Activated naive CD4-positive, alpha-beta T cell treated with anti-CD3 and anti-CD28 coated beads for 36 hours (primary cell): ENCODE data around the gene TOR2A. TPM values are rescaled to one million over a fixed set of nuclear protein-coding genes. Genes with fewer than 3 reads are reported as not detected.
A peak's percentile ranks its signal among the peaks of the same experiment; 100 is the strongest.

ENCODE experiments used
- CTCF ChIA-PET: fragments of 350-600 bp; sonication (Branson Sonifier 250); formaldehyde crosslinking; loops from one replicate; lab custom pipeline; 2021; ENCODE audit warnings: antibody characterized with exemption; lab: Charles Lee
- DNase-seq: peaks from one replicate; pipeline ENCODE4 v3.0.0-alpha.2; 2020
- H3K27ac Mint-ChIP-seq: one replicate; pipeline ENCODE4 v1.8.0; 2021; ENCODE audit warnings: mild to moderate bottlenecking, mixed read lengths
- H3K27me3 Mint-ChIP-seq: one replicate; pipeline ENCODE4 v1.8.0; 2021; ENCODE audit warnings: low read depth, mixed read lengths
- H3K36me3 Mint-ChIP-seq: one replicate; pipeline ENCODE4 v1.8.0; 2021; ENCODE audit warnings: low read depth, mixed read lengths
- H3K4me1 Mint-ChIP-seq: one replicate; pipeline ENCODE4 v1.8.0; 2021; ENCODE audit warnings: low read depth, mixed read lengths
- H3K4me3 Mint-ChIP-seq: one replicate; pipeline ENCODE4 v1.8.0; 2021; ENCODE audit warnings: mild to moderate bottlenecking, moderate library complexity, mixed read lengths
- H3K9me3 Mint-ChIP-seq: one replicate; pipeline ENCODE4 v1.8.0; 2021; ENCODE audit warnings: mixed read lengths
- intact Hi-C: fragments of 100-400 bp; cut with micrococcal nuclease; formaldehyde crosslinking; loops from one replicate; pipeline ENCODE4 v1.15.1; 2023
- total RNA-seq, 2 experiments: library from RNA; stranded (reverse); gene quantifications; one replicate each; pipeline ENCODE4 v1.2.3, GENCODE V29; 2021

TOR2A gene
- total RNA-seq, 2 experiments from 2014 or later = 11.8 to 12.7 TPM

- Mint-ChIP-seq H3K9me3 (no peaks in the 10 kb centered on the region), H3K36me3 (peaks cover 7% of the 10 kb centered on the region), H3K27ac (no peak overlapping the region), H3K4me1 (no peaks in the 10 kb centered on the region), H3K27me3 (no peaks in the 10 kb centered on the region), H3K4me3 (no peak overlapping the region)
- CTCF ChIA-PET = no interaction called here
- intact Hi-C loops = no loop called here
- DNase-seq = no peak
Observed at GRCh38 chr9:127753622-127754021, 18.5 kb upstream of the TOR2A start.

GRCh38 chr9:127753148-127753547, 18.1 kb upstream of the TOR2A start:
- Mint-ChIP-seq H3K9me3 (no peaks in the 10 kb centered on the region), H3K4me3 (no peak overlapping the region), H3K36me3 (peaks cover 7% of the 10 kb centered on the region), H3K4me1 (no peaks in the 10 kb centered on the region), H3K27me3 (no peaks in the 10 kb centered on the region), H3K27ac (no peak overlapping the region)
- no peak for DNase-seq
- intact Hi-C loops = no loop called here
- CTCF ChIA-PET = no interaction called here

- intact Hi-C loops = no loop called here
Observed at GRCh38 chr9:127751269-127752054, 16.4 kb upstream of the TOR2A start.

GRCh38 chr9:127749090-127749787, 14.1 kb upstream of the TOR2A start:
- no peak overlapping the region for H3K4me3 Mint-ChIP-seq
- peaks cover 9% of the 10 kb centered on the region for H3K36me3 Mint-ChIP-seq
- no peak overlapping the region for H3K27ac Mint-ChIP-seq
- intact Hi-C loops = no loop called here
- DNase-seq = no peak
- peaks cover 4% of the 10 kb centered on the region for H3K4me1 Mint-ChIP-seq
- no peaks in the 10 kb centered on the region for H3K9me3 Mint-ChIP-seq
- H3K27me3 Mint-ChIP-seq = no peaks in the 10 kb centered on the region
- CTCF ChIA-PET = no interaction called here

More at GRCh38 chr9:127751269-127752054, 16.4 kb upstream of the TOR2A start:
- Mint-ChIP-seq H3K36me3 (peaks cover 9% of the 10 kb centered on the region), H3K27me3 (no peaks in the 10 kb centered on the region), H3K9me3 (no peaks in the 10 kb centered on the region), H3K4me1 (peaks cover 4% of the 10 kb centered on the region), H3K27ac (no peak overlapping the region), H3K4me3 (no peak overlapping the region)
- peak; percentile 24 for DNase-seq
- CTCF ChIA-PET = no interaction called here

- no peaks in the 10 kb centered on the region for H3K27me3 Mint-ChIP-seq
- peaks cover 11% of the 10 kb centered on the region for H3K36me3 Mint-ChIP-seq
- peaks cover 4% of the 10 kb centered on the region for H3K4me1 Mint-ChIP-seq
- no peaks in the 10 kb centered on the region for H3K9me3 Mint-ChIP-seq
- H3K4me3 Mint-ChIP-seq = no peak overlapping the region
- CTCF ChIA-PET = interaction anchor here (0.6 to 1.4 kb wide), 4 partner anchors 10 to 288 kb away, joined by 3 to 4 read pairs (median 4); no protein-coding TSS in a partner anchor
- peak; percentile 20 for DNase-seq
- intact Hi-C loops = no loop called here
- H3K27ac Mint-ChIP-seq = peak overlapping the region; percentile 71
Observed at GRCh38 chr9:127746959-127747569, 12.0 kb upstream of the TOR2A start.

- peaks cover 6% of the 10 kb centered on the region for H3K36me3 Mint-ChIP-seq
- CTCF ChIA-PET = interaction anchor here (0.9 to 3.2 kb wide), 6 partner anchors 9 to 177 kb away, joined by 3 to 22 read pairs (median 4); partner anchors contain the start of gene TOR2A
- DNase-seq = no peak
- no peaks in the 10 kb centered on the region for H3K27me3 Mint-ChIP-seq
- intact Hi-C loops = no loop called here
- H3K4me3 Mint-ChIP-seq = no peak overlapping the region
- H3K4me1 Mint-ChIP-seq = peaks cover 4% of the 10 kb centered on the region
- no peaks in the 10 kb centered on the region for H3K9me3 Mint-ChIP-seq
- no peak overlapping the region for H3K27ac Mint-ChIP-seq
Observed at GRCh38 chr9:127744398-127745110, 9.5 kb upstream of the TOR2A start.

GRCh38 chr9:127742435-127743088, 7.5 kb upstream of the TOR2A start:
- CTCF ChIA-PET = no interaction called here
- no peaks in the 10 kb centered on the region for H3K27me3 Mint-ChIP-seq
- DNase-seq = no peak
- H3K27ac Mint-ChIP-seq = no peak overlapping the region
- no peaks in the 10 kb centered on the region for H3K9me3 Mint-ChIP-seq
- peaks cover 4% of the 10 kb centered on the region for H3K4me1 Mint-ChIP-seq
- no peak overlapping the region for H3K4me3 Mint-ChIP-seq
- intact Hi-C loops = no loop called here
- peaks cover 10% of the 10 kb centered on the region for H3K36me3 Mint-ChIP-seq

GRCh38 chr9:127741831-127742434, 6.8 kb upstream of the TOR2A start:
- CTCF ChIA-PET = no interaction called here
- peaks cover 8% of the 10 kb centered on the region for H3K36me3 Mint-ChIP-seq
- H3K27ac Mint-ChIP-seq = no peak overlapping the region
- peaks cover 2% of the 10 kb centered on the region for H3K4me1 Mint-ChIP-seq
- intact Hi-C loops = no loop called here
- H3K4me3 Mint-ChIP-seq = no peak overlapping the region
- H3K27me3 Mint-ChIP-seq = no peaks in the 10 kb centered on the region
- DNase-seq = no peak
- no peaks in the 10 kb centered on the region for H3K9me3 Mint-ChIP-seq

GRCh38 chr9:127739614-127740330, 4.7 kb upstream of the TOR2A start:
- peaks cover 4% of the 10 kb centered on the region for H3K4me1 Mint-ChIP-seq
- H3K36me3 Mint-ChIP-seq = peaks cover 8% of the 10 kb centered on the region
- intact Hi-C loops = no loop called here
- H3K27me3 Mint-ChIP-seq = no peaks in the 10 kb centered on the region
- no peak for DNase-seq
- H3K4me3 Mint-ChIP-seq = no peak overlapping the region
- no peak overlapping the region for H3K27ac Mint-ChIP-seq
- no peaks in the 10 kb centered on the region for H3K9me3 Mint-ChIP-seq
- CTCF ChIA-PET = interaction anchor here (0.9 to 1.2 kb wide), 2 partner anchors 16 to 129 kb away, joined by 3 read pairs; no protein-coding TSS in a partner anchor

GRCh38 chr9:127738666-127739065, 3.6 kb upstream of the TOR2A start:
- CTCF ChIA-PET = interaction anchor here (1.1 kb wide), 1 partner anchor 131 kb away, joined by 3 read pairs; no protein-coding TSS in a partner anchor
- Mint-ChIP-seq H3K27me3 (no peaks in the 10 kb centered on the region), H3K4me3 (no peak overlapping the region), H3K4me1 (peaks cover 11% of the 10 kb centered on the region), H3K27ac (no peak overlapping the region), H3K9me3 (no peaks in the 10 kb centered on the region), H3K36me3 (peaks cover 8% of the 10 kb centered on the region)
- DNase-seq = no peak
- intact Hi-C loops = no loop called here
